GOT3 (cell line): Measurements from ENCODE around the gene CDK5.

Experiments used
- DNase-seq: peaks from one replicate; lab custom pipeline; 2025; ENCODE audit warnings: mixed read lengths; lab: John Stamatoyannopoulos, UW

Gene CDK5

DNA sequence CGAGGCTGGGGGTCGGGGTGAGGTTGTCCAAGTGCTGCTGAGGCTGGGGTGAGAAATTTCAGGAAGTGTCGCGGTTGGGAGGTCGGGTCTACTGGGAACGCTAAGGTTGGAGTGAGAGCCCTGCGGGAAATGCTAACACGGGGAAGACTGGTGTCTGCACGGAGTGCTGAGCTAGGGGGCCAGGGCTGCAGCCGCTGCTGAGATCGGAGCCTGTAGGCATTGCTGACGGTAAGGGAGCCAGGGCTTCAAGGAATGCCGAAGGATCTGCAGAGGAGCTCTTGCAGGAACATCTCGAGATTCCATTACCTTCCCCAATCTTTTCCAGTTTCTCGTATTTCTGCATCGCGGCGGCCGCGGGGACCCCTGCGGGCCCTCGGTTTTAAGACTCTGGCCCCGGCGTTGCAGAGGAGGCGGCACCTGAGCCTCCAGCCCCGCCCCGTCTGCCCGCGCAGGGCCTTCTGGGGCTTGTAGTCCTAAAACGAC, at the start of gene CDK5:
Gene CDK5, minus strand, starts transcription at position 392 of the 483 bp plus-strand sequence. Its CDS starts 49 bp downstream, at position 343.
- no peak for DNase-seq

DNA sequence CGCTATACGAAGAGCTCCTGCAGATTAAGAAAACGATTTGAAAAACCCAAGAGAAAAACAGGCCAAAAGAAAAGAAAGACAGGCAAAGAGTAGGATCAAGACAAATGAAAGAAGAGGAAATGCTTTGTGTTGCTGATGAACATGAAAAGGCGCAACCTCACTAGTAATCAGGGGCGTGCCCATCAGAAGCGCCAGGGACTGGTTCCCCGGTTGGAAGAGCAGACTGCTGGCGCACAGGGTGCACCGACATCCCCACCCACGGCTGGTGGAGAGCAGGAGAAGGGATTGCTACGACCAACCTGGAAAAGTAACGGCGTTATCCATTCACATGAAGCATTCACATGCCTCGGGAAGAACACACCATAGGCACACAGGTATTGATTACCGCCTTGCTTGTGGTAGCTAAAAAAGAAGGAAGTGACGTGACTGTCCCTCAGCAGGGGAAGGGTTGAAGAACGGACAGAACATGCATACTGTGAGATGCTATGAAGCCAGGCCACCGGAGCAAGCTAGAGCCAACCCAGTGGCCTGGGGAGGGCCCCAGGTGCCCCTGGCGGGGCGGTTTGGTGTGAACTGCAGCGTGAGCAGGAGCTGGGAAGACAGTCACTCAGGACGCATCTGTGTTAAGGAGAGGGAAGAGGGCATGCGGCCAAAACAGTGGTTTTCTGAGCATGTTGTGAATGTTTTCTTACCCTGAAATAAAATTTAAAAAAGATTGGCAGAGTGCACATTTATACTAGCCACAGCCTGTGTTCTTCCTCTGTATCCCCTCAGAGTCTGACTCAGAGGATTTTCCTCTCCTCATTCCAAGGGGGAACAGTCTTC, 46.9 kb upstream of the CDK5 start:
- DNase-seq: no peak

DNA sequence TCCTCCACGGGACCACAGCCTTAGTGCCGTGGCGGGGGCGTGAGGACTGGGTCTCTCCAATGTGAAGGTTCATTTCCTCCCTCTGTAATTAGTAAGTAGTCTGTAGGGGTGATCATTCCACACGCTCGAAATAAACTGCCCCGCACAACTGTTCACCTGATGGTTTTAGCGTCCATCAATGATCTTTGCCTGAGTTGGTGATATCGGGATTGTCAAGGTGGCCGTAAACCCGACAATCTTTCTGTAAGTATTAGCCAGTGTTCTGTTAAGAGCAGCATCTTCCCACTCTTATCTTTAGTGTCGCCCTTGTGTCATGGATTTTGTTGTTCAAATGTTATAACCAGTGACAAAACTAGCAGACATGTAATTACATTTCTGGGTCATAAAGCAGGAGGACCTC, 46.3 kb upstream of the CDK5 start:
- no peak for DNase-seq

DNA sequence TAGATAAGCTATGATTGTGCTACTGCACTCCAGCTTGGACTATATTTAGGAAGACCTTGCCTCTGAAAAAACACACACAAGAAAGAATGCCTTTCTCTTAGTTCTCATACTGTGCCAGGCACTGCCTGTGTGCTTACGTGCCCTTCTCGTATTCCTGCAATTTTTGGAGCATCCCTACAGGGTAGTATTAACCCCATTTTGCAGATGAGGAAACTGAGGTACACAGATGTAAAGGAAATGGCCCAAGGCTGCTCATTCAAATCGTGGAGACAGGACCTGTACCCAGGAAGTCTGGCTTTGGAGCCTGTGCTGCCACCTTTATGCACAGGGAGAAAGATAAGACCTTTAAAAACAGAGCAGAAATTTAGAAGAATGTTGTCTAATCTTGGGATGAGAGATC, 45.3 kb upstream of the CDK5 start:
- no peak for DNase-seq

DNA sequence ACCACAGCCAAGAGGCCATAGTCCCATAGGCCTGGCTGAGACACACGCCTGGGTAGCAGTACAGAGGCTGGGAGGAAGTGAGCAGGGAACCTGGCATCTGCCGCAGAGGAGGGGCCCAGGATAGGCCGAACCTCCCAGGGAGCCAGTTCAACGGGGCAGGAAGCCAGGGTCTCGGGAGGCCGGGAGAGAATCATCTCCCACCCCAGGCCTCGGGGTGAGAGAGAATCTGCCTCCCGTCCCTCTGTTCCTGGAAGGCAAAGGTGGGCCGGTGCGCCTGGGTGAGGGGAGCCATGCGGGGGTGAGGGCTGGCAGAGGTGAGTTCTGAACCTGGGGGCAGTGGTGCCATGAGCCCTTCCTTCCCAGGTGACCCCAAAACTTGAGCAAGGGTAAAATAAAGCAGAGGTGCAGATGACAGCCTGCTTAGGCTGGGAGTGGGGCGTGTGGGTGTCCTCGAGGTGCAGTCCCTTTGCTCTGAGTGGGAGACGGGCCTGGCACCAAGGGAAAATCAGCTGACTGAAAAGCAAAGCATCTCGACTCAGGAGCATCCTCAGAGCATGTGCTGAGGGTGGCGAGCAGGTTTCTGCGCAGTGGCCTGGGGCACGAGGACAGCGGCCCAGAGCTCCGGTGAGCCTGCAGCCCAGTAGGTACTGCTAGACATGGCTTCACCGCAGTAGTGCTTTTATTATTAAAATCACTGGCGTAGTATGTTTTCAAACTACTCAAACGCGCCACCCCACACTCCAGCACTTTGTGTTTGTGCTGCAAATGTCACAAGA, 44.1 kb upstream of the CDK5 start:
- DNase-seq: no peak

DNA sequence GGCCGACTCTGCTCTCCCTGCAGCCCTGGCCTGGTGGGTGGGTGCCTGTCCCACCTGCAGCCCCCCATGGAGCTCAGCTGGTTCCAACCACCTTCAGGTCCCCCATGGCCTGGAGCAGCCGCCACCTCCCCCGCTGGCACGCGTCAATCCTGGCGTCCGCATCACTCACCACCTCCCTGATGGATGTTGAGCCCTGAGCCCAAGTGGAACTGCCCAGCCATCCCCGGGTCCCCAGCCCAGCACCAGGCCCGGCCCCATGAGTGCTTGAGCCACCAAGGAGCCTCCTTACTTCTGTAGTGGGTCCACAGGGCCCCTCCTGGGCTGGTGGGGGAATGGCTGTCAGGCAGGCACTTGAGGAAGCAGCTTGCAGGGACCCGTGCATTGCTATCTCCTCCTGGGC, 43.2 kb upstream of the CDK5 start:
- no peak for DNase-seq

DNA sequence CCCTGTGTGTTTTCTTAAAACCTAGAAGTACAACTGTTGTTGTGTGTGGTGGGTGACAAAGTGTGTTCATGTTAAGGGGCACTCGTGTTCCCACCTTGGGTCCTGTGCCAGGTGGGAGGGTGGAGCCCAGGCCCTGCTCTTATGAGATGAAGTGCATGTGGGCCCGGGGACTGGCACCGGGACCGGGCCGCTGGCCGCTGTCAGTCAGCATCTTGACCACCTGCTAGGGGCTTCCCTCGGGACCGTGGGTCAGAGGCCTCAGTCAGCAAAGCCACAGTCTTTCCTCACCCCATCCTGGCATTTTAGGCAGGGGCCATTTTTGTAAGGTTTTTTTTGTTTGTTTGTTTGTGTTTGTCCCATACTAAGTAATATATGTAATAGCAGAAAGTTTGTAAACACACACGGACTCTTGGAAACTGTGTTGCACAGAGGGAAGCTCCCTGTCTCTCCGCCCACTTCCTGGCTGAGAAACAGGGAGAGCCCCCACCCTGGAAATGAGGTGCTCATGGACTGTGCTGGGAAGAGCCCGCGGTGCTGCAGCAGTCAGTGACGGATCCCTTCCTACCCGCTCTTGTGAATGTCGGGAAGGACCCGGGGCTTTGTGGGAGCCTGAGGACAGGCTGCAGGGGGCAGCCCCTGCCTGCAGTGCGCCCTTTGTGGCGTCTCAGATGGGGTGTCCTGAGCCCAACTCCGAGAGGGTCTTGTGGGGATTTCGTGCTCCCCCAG, 42.0 kb upstream of the CDK5 start:
- no peak for DNase-seq

DNA sequence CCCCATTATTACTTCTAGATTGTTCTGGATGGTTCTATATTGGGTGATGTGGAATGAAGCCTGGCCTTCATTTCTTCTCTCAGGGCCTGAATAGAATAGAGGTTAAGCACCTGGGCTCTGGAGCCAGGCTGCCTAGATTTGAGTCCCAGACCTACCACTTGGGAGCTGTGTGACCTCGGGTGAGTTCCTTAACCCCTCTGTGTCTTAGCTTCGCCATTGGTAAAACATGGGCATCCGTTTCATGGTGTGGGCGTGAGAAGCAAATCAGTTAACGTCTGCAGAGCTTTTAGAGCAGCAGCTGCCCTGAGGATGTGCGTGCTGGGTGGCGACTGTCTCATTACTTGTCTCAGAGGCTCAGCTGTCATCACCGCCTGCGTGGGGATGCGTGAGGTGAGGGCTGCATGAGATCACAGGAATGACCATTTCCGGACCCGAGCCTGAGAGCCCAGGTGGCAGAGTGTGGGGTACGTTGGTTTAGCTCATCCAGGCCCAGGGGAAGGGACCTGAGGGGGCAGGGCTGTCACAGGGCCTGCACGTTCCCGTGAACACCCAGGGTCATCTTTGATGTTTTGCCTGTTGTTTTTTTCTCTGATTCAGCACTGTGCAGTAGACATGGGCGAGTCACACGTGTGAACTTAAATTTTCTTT, 38.3 kb upstream of the CDK5 start:
- DNase-seq: no peak

DNA sequence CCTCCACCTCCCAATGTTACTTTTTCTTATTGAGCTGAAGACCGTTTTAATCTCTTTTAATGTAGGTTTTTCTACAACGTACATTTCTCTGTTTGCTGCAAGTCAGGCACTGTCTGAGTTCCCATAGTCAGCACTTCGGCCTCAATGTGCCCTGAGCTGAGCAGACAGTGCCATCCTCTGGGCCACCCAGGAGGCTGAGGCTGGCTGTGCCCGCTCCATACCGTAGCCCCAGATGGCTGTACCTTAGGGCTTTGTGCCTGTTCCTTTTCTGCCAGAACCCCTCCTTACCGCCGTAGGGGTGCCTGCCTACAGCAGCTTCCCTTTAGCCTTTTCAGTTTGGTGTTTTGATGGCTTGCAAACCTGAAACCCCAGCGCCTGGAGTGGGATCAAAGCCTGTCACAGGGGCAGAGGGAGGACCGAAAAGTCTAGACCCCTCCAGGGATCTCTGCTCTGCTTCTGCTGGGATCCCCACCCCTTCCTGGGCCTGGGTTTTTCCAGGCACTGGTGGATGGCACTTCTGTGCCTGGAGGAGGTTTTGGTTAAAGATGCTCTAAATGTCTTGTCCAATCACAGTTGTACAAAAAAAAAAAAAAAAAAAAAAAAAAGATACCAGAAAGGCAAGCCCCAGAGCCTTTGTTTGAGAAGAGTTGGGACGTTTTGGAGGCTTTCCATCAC, 37.6 kb upstream of the CDK5 start:
- no peak for DNase-seq

DNA sequence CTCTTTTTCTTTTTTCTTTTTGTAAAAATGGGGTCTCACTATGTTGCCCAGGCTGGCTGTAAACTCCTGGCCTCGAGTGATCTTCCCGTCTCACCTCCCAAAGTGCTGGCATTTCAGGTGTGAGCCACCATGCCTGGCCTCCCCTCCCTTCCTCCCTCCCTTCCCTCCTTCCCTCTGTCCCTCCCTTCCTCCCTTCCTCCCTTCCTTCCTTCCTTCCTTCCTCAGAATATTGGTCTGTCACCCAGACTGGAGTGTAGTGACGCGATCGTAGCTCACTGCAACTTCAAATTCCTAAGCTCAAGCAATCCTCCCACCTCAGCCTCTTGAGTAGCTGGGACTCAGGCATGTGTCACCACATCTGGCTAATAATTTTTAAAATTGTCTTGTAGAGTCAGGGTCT, 37.0 kb upstream of the CDK5 start:
- no peak for DNase-seq

DNA sequence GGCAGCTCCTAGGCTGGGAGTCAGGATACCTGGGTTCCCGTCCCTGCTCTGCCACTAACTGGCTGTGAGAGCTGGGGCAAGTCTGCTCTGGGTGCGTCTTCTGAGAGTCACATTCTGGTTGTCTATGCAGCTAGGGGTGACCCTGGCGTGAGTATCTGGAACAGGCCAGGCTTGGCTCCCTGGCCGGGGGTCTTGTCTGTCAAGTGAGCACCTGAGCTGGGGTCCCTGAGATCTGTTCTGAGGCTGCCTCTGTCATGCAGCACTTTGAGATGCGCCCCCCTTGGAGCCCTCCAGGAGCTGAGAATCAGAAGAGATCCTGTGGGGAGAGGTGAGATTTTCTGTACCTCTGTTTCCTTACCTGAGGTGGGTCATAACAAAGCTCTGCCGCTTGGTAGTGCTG, 36.1 kb upstream of the CDK5 start:
- DNase-seq: no peak

DNA sequence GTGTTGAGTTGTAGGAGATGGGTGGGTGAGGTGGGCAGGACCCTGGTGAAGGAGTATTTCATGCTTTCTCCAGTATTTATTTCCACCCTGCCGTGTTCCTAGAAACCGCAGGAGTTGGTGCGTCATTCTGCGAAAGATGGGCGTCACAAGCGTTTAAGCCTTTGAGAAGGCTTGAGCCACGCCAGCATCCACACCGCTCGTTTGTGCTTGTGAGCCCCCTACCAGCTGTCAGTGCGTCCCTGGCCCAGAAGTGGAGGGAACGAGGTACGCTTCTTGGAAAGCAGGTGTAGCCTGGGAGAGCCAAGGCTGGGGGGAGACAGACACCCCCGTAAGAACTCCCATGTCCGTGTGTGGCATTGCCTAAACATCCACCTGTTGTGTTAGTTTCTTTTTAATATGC, 34.3 kb upstream of the CDK5 start:
- DNase-seq: no peak

DNA sequence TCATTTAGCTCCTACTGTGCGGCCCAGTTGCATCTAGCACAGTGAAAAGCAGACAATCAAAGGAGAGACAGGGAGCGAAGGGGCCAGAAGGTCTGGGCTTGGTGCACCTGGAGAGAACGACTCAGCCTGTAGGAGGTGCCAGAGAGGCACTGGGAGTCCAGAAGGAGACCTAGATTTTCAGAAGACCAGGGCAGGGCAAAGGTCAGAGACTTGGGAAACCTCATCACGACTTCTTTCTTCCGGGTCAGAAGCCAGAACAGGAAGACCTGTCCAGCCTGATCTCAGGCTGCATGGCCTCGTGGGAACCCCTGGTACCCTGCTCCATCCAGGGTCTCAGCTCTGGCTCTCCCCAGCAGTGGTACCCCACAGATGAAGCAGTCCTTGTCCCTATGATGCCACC, 33.7 kb upstream of the CDK5 start:
- DNase-seq: no peak

DNA sequence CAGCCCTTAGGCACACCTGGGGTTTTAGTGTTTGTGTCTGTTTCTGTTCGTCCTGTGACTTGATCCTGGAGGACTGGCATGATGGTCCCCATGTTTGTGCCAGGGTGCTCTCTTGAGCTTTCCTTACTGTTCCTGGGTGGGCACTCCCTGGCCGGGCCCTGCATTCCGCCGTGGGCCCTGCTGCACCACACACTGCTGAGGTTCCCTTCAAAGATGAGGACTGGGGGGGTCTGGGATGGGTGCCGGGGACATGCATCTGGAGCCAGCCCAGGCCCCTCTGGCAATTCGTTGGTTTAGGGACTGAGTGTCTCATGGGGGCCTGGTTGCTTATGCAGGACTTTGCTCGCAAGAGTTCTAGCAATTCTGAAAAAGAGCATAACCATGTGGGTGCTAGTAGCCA, 33.3 kb upstream of the CDK5 start:
- no peak for DNase-seq

DNA sequence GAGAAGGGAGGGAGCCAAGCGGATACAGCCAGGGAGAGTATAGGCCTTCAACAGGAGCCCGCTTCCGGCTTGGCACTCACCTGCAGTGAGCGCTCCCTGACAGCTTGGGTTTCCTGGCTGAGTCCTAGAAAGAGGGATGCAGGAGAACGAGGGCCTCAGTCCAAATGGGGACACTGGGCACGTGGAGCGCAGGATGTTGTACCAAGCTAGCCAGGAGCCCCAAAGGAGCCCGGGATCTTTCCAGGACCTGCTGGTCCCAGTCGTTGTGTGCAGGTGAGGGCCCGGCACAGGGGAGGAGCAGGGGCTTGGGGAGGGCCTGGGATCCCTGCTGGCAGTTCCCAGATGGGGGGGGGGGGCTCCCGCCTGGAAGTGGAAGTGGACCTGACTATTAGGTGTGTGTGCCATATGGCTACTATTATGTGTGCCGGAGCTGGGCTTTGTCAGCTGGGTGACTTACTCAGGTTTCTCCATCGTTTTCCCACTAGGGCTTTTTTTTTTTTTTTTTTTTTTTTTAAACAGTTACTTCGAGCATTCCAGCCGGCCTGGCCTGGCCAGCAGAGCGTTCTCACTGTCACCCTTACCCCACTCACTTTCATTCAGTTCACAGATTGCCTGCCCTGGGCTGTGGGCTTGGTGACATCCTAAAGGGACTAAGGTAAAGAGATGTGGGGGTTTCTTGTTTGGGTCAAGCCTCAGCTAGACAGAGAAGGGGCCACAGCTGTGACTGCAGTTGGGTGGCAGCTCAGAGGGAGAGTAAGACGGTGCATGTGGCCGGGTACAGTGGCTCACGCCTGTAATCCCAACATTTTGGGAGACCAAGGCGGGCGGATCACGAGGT, 32.4 kb upstream of the CDK5 start:
- no peak for DNase-seq

DNA sequence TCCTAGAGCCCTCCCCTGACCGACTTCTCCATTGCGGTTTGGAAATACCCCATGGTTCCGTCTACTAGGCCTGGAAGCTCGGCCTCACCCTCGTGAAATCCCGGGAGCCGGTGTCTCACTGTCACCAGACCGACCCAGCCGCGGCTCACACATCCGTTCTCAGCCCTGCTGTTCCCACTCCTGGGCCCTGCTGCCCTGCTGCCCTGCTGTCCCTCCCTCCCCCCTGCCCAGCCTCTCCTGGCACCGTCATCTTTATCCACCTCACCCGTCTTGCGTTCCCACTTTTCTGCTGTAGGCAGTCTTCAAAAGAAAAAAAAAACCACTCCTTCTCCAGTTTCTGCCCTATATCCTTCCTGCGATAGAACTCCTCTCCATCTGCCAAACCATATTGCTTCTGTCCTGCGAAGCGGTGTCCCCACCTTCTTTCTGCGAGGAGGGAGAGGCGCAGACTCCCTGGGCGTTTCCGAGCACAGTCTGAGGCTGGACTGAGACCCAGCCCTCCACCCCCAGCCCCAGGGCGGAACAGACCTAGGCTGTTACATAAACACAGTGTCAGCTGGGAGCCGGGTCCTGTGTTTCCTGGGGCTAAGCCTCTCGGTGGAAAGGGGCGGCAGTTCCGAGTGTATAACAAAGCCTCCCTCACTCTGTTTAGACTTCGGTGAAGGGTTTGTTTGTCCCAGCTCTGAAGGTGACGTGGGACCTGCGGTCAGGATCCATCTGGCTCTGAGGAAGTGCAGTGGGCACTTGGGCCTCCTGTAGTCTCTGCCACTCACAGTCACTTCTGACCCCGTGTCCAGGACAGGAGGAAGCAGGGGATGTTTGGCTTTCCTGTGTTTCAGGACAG, 31.4 kb upstream of the CDK5 start:
- no peak for DNase-seq

DNA sequence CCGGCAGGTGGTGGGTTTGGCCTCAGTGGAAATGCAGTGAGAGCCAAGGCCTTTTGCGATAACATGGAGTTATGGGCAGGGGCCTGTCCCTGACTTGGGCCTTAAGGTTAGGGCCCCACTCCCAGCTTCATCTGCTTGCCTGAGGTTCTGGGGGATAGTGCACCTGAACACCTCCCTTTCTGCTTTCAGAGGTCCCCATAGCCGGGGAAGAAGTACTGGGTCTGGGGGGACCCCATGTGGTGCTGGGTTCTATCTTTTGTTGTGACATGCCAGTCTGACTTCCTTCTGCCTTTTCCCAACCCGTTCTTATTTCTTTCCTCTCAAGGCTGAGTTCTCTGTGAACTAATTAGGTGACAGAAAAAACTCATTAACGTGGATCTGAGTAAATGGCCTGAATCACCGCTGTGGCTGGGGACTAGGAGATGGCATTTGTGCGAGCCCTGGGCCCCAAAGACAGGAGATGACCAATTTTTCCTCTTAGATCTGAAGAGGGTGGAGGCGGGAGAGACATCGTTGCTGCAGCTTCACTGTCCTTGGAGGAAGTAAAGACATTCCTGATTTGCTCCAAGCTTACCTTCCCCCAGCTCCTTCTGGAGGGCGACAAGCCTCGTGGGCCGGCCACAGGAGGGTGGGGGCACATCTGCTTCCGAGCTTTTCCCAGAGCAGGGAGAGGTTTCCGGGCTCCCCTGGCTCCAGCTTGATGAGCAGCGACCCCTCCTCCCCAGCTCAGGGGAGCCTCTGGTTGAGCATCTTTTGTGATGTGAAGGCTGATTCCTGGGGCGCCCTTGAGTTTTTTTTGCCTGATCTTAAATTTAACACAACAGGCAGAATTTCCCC, 30.5 kb upstream of the CDK5 start:
- DNase-seq: no peak

DNA sequence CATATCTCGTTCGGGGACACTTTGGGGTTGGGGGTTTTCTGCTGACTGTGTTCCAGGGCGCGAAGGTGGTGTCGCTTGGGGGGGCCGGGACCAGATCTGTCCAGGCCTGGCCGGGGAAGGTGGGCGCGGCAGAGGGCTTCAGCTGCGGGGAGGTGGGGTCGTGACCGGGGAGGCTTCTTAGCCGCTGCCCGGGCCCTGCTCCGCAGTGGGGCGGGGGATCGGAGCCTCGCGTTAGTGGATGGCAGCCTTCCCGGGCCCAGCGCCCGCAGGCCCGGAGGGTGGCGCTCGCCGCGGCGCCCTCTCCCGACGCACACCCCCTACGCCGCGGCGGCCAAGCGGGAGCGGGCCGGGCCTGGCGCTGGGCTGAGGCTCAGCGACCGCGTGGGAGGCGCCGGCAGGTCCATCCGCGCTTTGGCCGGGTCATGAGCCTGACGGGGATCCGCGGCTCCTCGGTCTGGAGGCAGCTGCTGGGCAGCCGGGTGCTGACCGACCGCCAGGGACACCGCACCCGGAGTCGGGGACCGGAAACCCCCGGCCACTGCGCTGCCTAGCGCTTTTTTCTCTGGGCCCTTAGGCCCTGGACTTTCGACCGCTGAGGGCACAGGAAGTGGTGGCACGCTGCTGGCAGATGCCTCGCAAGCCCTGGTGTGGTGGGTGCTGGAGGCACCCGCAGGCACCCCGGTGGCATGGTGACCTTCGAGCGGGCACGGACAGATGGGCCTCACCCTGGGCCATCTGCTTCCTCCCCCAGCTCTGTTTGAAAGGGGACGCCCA, 29.7 kb upstream of the CDK5 start:
- peak; percentile 23 for DNase-seq
